Glutamatergic neuron (in vitro differentiated cells): ENCODE measurements around the gene MYL9. TPM values are rescaled to one million over a fixed set of nuclear protein-coding genes. Genes with fewer than 3 reads are reported as not detected.

Experiments
- DNase-seq: peaks from one replicate; pipeline ENCODE4 v3.0.0; 2022
- H3K27ac Mint-ChIP-seq: one replicate; pipeline ENCODE4 v1.8.0; 2020; ENCODE audit warnings: mild to moderate bottlenecking, mixed read lengths, inconsistent platforms; ENCODE audit not compliant: unreplicated experiment
- H3K27me3 Mint-ChIP-seq: one replicate; pipeline ENCODE4 v1.8.0; 2020; ENCODE audit warnings: mild to moderate bottlenecking, moderate library complexity, mixed read lengths, inconsistent platforms; ENCODE audit not compliant: unreplicated experiment
- H3K36me3 Mint-ChIP-seq: one replicate; pipeline ENCODE4 v1.8.0; 2020; ENCODE audit warnings: mild to moderate bottlenecking, mixed read lengths, inconsistent platforms; ENCODE audit not compliant: unreplicated experiment
- H3K4me1 Mint-ChIP-seq: one replicate; pipeline ENCODE4 v1.8.0; 2020; ENCODE audit warnings: mild to moderate bottlenecking, low read depth, mixed read lengths, inconsistent platforms; ENCODE audit not compliant: unreplicated experiment
- H3K4me3 Mint-ChIP-seq: one replicate; pipeline ENCODE4 v1.8.0; 2020; ENCODE audit warnings: mild to moderate bottlenecking, mixed read lengths, inconsistent platforms; ENCODE audit not compliant: unreplicated experiment
- H3K9me3 Mint-ChIP-seq: one replicate; pipeline ENCODE4 v1.8.0; 2020; ENCODE audit warnings: mild to moderate bottlenecking, moderate library complexity, mixed read lengths, inconsistent platforms; ENCODE audit not compliant: unreplicated experiment
- CTCF ChIP-seq: fragments of 200-600 bp; sonication (generic); IDR thresholded peaks from one replicate; pipeline ENCODE4 v1.5.0; 2021; ENCODE audit not compliant: partially characterized antibody, unreplicated experiment
- total RNA-seq: library from RNA; stranded (reverse); fragmentation: NEBNext Ultra II Directional; extraction: Animal tissue kit (Norgen Biotek cat#: 25700); gene quantifications from one replicate; pipeline ENCODE4 v1.2.1, GENCODE V29; 2021; ENCODE audit not compliant: unreplicated experiment

MYL9 gene
- total RNA-seq, 1 donor from 2014 or later, result 2.0 TPM

DNA sequence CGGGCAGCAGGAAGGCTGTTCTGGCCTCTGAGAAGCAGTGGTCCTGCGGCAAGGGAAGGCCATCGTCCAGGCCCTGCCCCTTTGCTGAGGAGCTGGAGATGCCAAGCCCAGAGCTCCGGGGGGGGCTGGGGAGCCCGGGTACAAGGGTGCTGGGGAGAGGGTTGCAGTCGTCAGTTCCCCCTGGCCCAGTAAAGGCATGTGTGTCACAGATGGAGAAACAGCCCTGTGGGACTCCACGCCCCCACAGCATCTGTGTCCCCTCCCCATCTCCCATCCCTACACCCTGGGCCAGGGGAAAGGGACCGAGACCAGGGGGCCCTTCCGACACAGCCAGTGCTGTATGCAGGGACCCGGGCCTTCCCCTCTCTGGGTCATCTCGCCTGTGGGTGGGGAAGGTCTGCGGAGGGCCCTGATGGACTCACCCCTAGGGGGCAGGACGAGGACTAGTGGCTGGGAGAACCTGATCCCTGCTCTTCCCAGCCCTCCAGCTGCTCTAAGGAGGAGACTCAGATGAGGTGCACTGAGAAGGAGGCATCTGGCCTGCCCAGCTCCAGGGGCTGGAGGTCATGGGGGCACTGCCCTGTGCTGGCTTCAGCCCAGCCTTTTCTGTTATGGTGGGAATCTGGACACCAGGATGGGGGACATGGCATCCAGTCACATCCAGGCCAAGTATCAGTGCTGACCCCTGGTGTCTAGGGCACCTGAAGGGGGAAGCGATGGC is 609 bp downstream of the MYL9 start:
- Mint-ChIP-seq H3K27ac (no peak overlapping the region), H3K4me3 (no peak overlapping the region), H3K27me3 (peaks cover 6% of the 10 kb centered on the region), H3K9me3 (peaks cover 6% of the 10 kb centered on the region), H3K36me3 (no peaks in the 10 kb centered on the region), H3K4me1 (no peaks in the 10 kb centered on the region)
- peak; percentile 50 for TF ChIP-seq CTCF
- peak; percentile 55 for DNase-seq

DNA sequence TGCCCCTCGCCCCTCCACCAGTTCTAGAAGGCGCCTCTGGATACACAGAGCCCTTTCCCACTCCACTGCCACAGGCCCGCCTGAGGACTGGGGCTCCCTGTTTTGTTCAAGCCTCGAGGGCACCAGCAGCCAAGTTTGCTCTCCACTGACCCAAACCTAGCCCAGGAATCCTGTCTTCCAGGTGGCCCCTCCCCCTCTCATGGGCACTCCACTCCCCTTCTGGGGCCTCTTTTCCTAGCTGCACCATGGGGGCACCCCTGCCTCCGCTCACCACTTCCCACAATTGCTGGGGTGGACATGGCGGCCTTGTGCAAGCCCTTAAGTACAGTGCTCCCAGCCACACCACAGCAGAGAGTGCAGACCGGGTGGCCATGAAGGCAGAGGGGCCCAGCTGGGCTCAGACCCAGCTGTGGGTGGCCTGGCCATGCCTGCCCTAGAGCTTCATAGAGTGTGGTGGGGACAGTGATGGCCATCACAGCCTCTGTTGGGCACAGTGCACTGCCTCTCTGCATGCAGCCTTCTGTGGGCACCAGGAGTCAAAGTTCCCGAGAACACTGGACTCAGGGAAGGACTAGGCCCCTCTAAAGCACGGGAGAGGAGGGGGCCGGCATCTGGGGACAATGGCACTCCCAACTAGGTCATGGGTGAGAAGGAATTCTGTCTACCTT is 1.3 kb downstream of the MYL9 start:
- H3K27me3 Mint-ChIP-seq, result peaks cover 6% of the 10 kb centered on the region
- H3K9me3 Mint-ChIP-seq, result peaks cover 6% of the 10 kb centered on the region
- no peak overlapping the region for H3K4me3 Mint-ChIP-seq
- no peaks in the 10 kb centered on the region for H3K36me3 Mint-ChIP-seq
- no peaks in the 10 kb centered on the region for H3K4me1 Mint-ChIP-seq
- no peak overlapping the region for H3K27ac Mint-ChIP-seq
- no peak for DNase-seq
- TF ChIP-seq CTCF, result no peak

- Mint-ChIP-seq H3K27ac (no peak overlapping the region), H3K27me3 (peaks cover 6% of the 10 kb centered on the region), H3K4me3 (no peak overlapping the region), H3K4me1 (no peaks in the 10 kb centered on the region), H3K36me3 (no peaks in the 10 kb centered on the region), H3K9me3 (peaks cover 6% of the 10 kb centered on the region)
- TF ChIP-seq CTCF, result no peak
- no peak for DNase-seq
Observed at GRCh38 chr20:36543184-36544133, 2.1 kb downstream of the MYL9 start.

DNA sequence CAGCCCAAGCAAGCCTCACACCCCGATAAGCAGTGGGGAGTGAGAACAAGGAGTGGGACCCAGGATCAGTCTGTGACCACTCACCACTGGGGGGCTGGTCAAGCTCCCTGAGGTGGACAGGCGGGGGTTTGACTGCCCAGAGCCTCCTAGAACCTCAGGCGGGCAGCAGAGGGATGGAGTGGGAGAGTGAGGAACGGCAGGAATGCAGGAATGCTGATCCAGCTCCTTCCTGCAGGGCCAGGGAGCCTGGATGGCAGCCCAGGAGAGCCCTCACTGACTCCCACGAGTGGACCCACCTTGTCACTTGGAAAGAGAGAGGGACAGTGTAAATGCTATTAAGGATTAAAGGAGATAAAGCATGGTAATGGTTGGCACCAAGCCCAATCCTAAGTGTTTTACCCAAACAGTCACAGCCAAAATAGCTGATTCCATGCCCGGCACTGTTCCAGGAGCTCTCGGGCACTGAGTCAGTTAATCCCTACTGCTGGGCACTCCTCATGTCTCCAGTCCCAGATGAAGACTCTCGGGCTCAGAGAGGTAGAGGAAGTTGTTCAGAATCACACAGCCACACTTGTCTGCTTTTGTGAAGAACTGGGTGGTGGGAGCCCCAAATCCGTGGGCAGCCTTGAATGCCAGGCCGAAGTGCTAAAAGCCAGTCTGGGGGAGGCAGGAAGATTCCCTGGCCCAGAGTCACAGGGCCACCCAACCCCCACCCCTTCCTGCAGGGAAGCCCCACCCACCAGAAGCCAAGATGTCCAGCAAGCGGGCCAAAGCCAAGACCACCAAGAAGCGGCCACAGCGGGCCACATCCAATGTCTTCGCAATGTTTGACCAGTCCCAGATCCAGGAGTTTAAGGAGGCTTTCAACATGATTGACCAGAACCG is 3.1 kb downstream of the MYL9 start:
- Mint-ChIP-seq H3K9me3 (peaks cover 6% of the 10 kb centered on the region), H3K4me3 (no peak overlapping the region), H3K27me3 (peaks cover 5% of the 10 kb centered on the region), H3K4me1 (no peaks in the 10 kb centered on the region), H3K27ac (no peak overlapping the region), H3K36me3 (no peaks in the 10 kb centered on the region)
- DNase-seq, result no peak
- TF ChIP-seq CTCF, result no peak
